ENCODE data around the gene C12orf50.

DNA sequence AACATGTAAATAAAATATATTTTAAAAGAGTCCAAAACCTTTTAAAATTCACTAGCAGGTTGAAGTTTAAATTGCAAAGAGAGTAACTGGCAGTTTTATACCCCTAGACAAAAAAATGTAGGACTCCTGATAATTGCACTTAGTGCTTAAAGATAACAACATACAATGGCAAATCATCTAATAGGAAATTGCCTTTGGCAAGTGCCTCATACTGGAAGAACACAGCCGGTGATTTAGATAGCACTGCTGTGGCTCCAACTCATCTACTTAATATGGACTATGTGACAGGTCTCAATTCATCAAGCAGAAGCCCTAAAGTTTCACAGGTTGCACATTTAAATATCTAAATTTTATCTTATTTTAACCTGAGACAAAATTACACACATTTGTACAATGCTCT is 13.4 kb downstream of the C12orf50 start:
- TF ChIP-seq POLR2A (IDR thresholded peaks at IDR 0.05) (no peak), CTCF (IDR thresholded peaks at IDR 0.05) (no peak)

All from thyroid gland (tissue), 4 donors.